NCI-H1694 treated with DMSO at 0.1 percent for 48 hours (cell line): ENCODE results near the gene SIM2.

Source experiments
- DNase-seq: peaks from one replicate; lab custom pipeline; 2025; lab: John Stamatoyannopoulos, UW

Gene SIM2

GRCh38 chr21:36766511-36766910, 67.6 kb downstream of the SIM2 start:
- no peak for DNase-seq

- DNase-seq: no peak
Observed at GRCh38 chr21:36767096-36767495, 68.2 kb downstream of the SIM2 start.

- DNase-seq: no peak
Observed at GRCh38 chr21:36768496-36768895, 69.6 kb downstream of the SIM2 start.

- no peak for DNase-seq
Observed at GRCh38 chr21:36769051-36769839, 70.3 kb downstream of the SIM2 start.

GRCh38 chr21:36773117-36773516, 74.2 kb downstream of the SIM2 start:
- DNase-seq: peak; percentile 31

GRCh38 chr21:36773995-36774394, 75.1 kb downstream of the SIM2 start:
- no peak for DNase-seq

- no peak for DNase-seq
Observed at GRCh38 chr21:36776981-36777617, 78.2 kb downstream of the SIM2 start.

- DNase-seq: no peak
Observed at GRCh38 chr21:36780861-36781260, 81.9 kb downstream of the SIM2 start.

GRCh38 chr21:36783612-36784374, 84.9 kb downstream of the SIM2 start:
- no peak for DNase-seq

- no peak for DNase-seq
Observed at GRCh38 chr21:36784947-36785346, 86.0 kb downstream of the SIM2 start.

- DNase-seq: no peak
Observed at GRCh38 chr21:36785615-36786014, 86.7 kb downstream of the SIM2 start.

GRCh38 chr21:36786186-36786585, 87.3 kb downstream of the SIM2 start:
- no peak for DNase-seq

- no peak for DNase-seq
Observed at GRCh38 chr21:36788120-36788638, 89.3 kb downstream of the SIM2 start.

GRCh38 chr21:36790616-36791015, 91.7 kb downstream of the SIM2 start:
- no peak for DNase-seq

- DNase-seq: no peak
Observed at GRCh38 chr21:36791180-36791579, 92.3 kb downstream of the SIM2 start.

- DNase-seq: no peak
Observed at GRCh38 chr21:36791695-36792470, 93.0 kb downstream of the SIM2 start.

GRCh38 chr21:36792505-36792967, 93.6 kb downstream of the SIM2 start:
- DNase-seq: no peak

GRCh38 chr21:36796070-36796469, 97.2 kb downstream of the SIM2 start:
- no peak for DNase-seq

- DNase-seq: no peak
Observed at GRCh38 chr21:36798491-36798890, 99.6 kb downstream of the SIM2 start.
